Endothelial cell of umbilical vein (primary cell): Measurements from ENCODE around the gene POU2F3. TPM values are rescaled to one million over a fixed set of nuclear protein-coding genes. Genes with fewer than 3 reads are reported as not detected.

Experiments
- BruUV-seq: library from RNA; stranded (reverse); fragments of 400-500 nt; replicated peaks from 2 replicates; lab custom pipeline; 2021; lab: Mats Ljungman, UMichigan
- CTCF ChIA-PET: fragments of 300-600, 350-600 bp; sonication (Branson Sonifier 250); formaldehyde crosslinking; loops from one replicate; lab custom pipeline; 2021; ENCODE audit warnings: antibody characterized with exemption, inconsistent platforms; lab: Charles Lee
- POLR2A ChIA-PET: fragments of 300-600, 350-600 bp; sonication (Branson Sonifier 250); formaldehyde crosslinking; loops from one replicate; lab custom pipeline; 2021; ENCODE audit warnings: antibody characterized with exemption, inconsistent platforms; lab: Charles Lee
- DNase-seq: peaks from one replicate; pipeline ENCODE4 v3.0.0-alpha.2; 2011; ENCODE audit warnings: low read depth, low spot score
- FAIRE-seq: peaks from 2 replicates; lab custom pipeline; 2011; peaks lifted over from hg19 to GRCh38; lab: Jason Lieb, UNC
- H2AFZ ChIP-seq: 2 replicates; pipeline ENCODE4 v1.6.0; 2012; ENCODE audit warnings: low read depth, low read length, control low read depth, inconsistent platforms
- H3K27ac ChIP-seq: 2 replicates; pipeline ENCODE4 v1.5.1; 2011; ENCODE audit warnings: low read depth, mild to moderate bottlenecking, control low read depth, low read length, moderate library complexity; ENCODE audit not compliant: insufficient read depth
- H3K27me3 ChIP-seq, 2 experiments: 2 replicates each; pipeline versions ENCODE4 v1.6.0 to v1.6.1; 2011; ENCODE audit warnings: low read length in 2 of 2, mixed read lengths in 1 of 2; ENCODE audit not compliant: control insufficient read depth in 2 of 2, insufficient read depth in 2 of 2
- H3K36me3 ChIP-seq, 2 experiments: 2 replicates in 1 of 2; 3 replicates in 1 of 2; pipeline ENCODE4 v1.5.1; 2011; ENCODE audit warnings: low read length in 2 of 2, mild to moderate bottlenecking in 1 of 2, moderate library complexity in 1 of 2; ENCODE audit not compliant: control insufficient read depth in 2 of 2, insufficient read depth in 2 of 2; ENCODE audit errors: extremely low read depth in 1 of 2
- H3K4me1 ChIP-seq: 3 replicates; pipeline ENCODE4 v1.5.1; 2011; ENCODE audit warnings: mild to moderate bottlenecking, low read length; ENCODE audit not compliant: control insufficient read depth, insufficient read depth; ENCODE audit errors: extremely low read depth
- H3K4me2 ChIP-seq: 2 replicates; pipeline ENCODE4 v1.6.1; 2011; ENCODE audit warnings: low read length, control low read depth, mixed read lengths; ENCODE audit not compliant: insufficient read depth
- H3K4me3 ChIP-seq, 3 experiments: fragments of 200-600 bp in 1 of 3; sonication (generic), shearing (Covaris generic) in 1 of 3; replicated peaks in 1 of 3; 2 replicates each; pipeline ENCODE4 v1.5.1; 2011 to 2016; ENCODE audit warnings: control low read depth in 3 of 3, low read length in 3 of 3, mild to moderate bottlenecking in 2 of 3, inconsistent platforms in 1 of 3, low read depth in 1 of 3, moderate library complexity in 1 of 3; ENCODE audit not compliant: insufficient read depth in 1 of 3
- H3K79me2 ChIP-seq: 2 replicates; pipeline ENCODE4 v1.6.0; 2012; ENCODE audit warnings: low read length, inconsistent platforms; ENCODE audit not compliant: control insufficient read depth, insufficient read depth
- H3K9ac ChIP-seq: replicated peaks from 2 replicates; pipeline ENCODE3; 2011; ENCODE audit warnings: low read length, control low read depth; ENCODE audit not compliant: insufficient read depth; ENCODE audit errors: extremely low read depth
- H3K9me1 ChIP-seq: replicated peaks from 3 replicates; pipeline ENCODE4 v1.6.0; 2011; ENCODE audit warnings: mild to moderate bottlenecking, low read length; ENCODE audit not compliant: control insufficient read depth, insufficient read depth; ENCODE audit errors: extremely low read depth
- H3K9me3 ChIP-seq: replicated peaks from 2 replicates; pipeline ENCODE4 v1.5.1; 2012; ENCODE audit warnings: low read length, inconsistent platforms; ENCODE audit not compliant: control insufficient read depth, insufficient read depth
- H4K20me1 ChIP-seq: replicated peaks from 2 replicates; pipeline ENCODE3; 2011; ENCODE audit warnings: mild to moderate bottlenecking, low read length; ENCODE audit not compliant: control insufficient read depth, insufficient read depth; ENCODE audit errors: extremely low read depth
- EZH2 ChIP-seq: IDR thresholded peaks from 2 replicates; pipeline ENCODE4 v1.6.1; 2012; ENCODE audit warnings: borderline replicate concordance, low read depth, mild to moderate bottlenecking, moderate library complexity, low read length, inconsistent platforms; ENCODE audit not compliant: severe bottlenecking
- FOS ChIP-seq: IDR thresholded peaks from 2 replicates; pipeline ENCODE4 v1.6.1; 2011; ENCODE audit warnings: mild to moderate bottlenecking, low read length, moderate library complexity, borderline replicate concordance; ENCODE audit not compliant: insufficient read depth
- GATA2 ChIP-seq: IDR thresholded peaks from 2 replicates; pipeline ENCODE4 v1.7.0; 2011; ENCODE audit warnings: low read depth, mild to moderate bottlenecking, moderate library complexity, mixed read lengths, low read length; ENCODE audit not compliant: insufficient read length, insufficient read depth
- JUN ChIP-seq: IDR thresholded peaks from 2 replicates; pipeline ENCODE4 v1.6.1; 2011; ENCODE audit warnings: borderline replicate concordance, low read depth; ENCODE audit not compliant: insufficient read length, insufficient read depth
- MAX ChIP-seq: IDR thresholded peaks from 2 replicates; pipeline ENCODE4 v1.6.1; 2011; ENCODE audit not compliant: insufficient read depth, insufficient read length
- MYC ChIP-seq: IDR thresholded peaks from one replicate; pipeline ENCODE4 v1.6.1; 2011; ENCODE audit warnings: mild to moderate bottlenecking, low read depth, low read length
- POLR2A ChIP-seq: IDR thresholded peaks from 2 replicates; pipeline ENCODE4 v1.6.1; 2012; ENCODE audit warnings: low read depth, mild to moderate bottlenecking, control low read depth, low read length
- POLR2AphosphoS5 ChIP-seq: IDR thresholded peaks from 2 replicates; pipeline ENCODE4 v1.6.1; 2012; ENCODE audit warnings: low read depth, mild to moderate bottlenecking, control low read depth, low read length, moderate library complexity; ENCODE audit not compliant: insufficient read depth
- dilution Hi-C: fragments of 300-500 bp; cut with MboI; formaldehyde crosslinking; loops from one replicate; pipeline ENCODE4 v1.15.0; 2019; ENCODE audit warnings: low sequenced_read_pairs; ENCODE audit not compliant: extremely low pct_ligation_motif_present
- intact Hi-C: fragments of 100-400 bp; cut with micrococcal nuclease; formaldehyde crosslinking; loops from one replicate; pipeline ENCODE4 v1.10.0; 2022
- polyA plus RNA-seq, 4 experiments: library from polyadenylated mRNA; depleted of rRNA in 3 of 4; stranded (reverse) in 3 of 4; unstranded in 1 of 4; fragments of >200 nt; gene quantifications; 2 replicates each; pipeline versions ENCODE4 v1.2.1 to v1.2.3, GENCODE V29; 2011 to 2012; ENCODE audit warnings: missing spikeins in 1 of 4
- total RNA-seq: library from RNA; stranded (reverse); gene quantifications from 2 replicates; pipeline ENCODE4 v1.2.3, GENCODE V29; 2021
- TF ChIP-seq, protein P1 (sequence below), 2 donors: IDR thresholded peaks; 1 replicate in 1 of 2; 2 replicates in 1 of 2; pipeline ENCODE4 v1.5.1; 2011; ENCODE audit warnings: low read length in 2 of 2, mild to moderate bottlenecking in 2 of 2, moderate library complexity in 2 of 2, control low read depth in 1 of 2, inconsistent platforms in 1 of 2, low read depth in 1 of 2; ENCODE audit not compliant: insufficient read depth in 1 of 2; ENCODE audit errors: extremely low read depth in 1 of 2

Gene POU2F3
- total and polyA plus RNA-seq, 2 donors (not counting 3 experiments of a cell fraction or from before 2014, with no cell fraction given) = 0.06 TPM; not detected in 1

GRCh38 chr11:120226714-120227113 is 13.2 kb upstream of the POU2F3 start:
- POLR2A ChIA-PET = no interaction called here
- Histone ChIP-seq H3K27ac (no peak overlapping the region), H3K4me3 (no peak overlapping the region), H3K4me2 (no peak overlapping the region), H3K36me3 (no peaks in the 10 kb centered on the region), H3K9ac (no peak overlapping the region), H4K20me1 (no peaks in the 10 kb centered on the region), H3K4me1 (peaks cover 11% of the 10 kb centered on the region), H3K9me3 (no peaks in the 10 kb centered on the region), H3K27me3 (no peaks in the 10 kb centered on the region), H2AFZ (no peak overlapping the region), H3K9me1 (no peaks in the 10 kb centered on the region), H3K79me2 (no peaks in the 10 kb centered on the region)
- intact Hi-C loops (no loop called here), dilution Hi-C loops (no loop called here)
- TF ChIP-seq EZH2 = no peak
- no peak for TF ChIP-seq GATA2
- TF ChIP-seq POLR2AphosphoS5 = no peak
- no peak for TF ChIP-seq MAX
- no peak for TF ChIP-seq FOS
- TF ChIP-seq JUN = no peak
- TF ChIP-seq, protein P1, sequence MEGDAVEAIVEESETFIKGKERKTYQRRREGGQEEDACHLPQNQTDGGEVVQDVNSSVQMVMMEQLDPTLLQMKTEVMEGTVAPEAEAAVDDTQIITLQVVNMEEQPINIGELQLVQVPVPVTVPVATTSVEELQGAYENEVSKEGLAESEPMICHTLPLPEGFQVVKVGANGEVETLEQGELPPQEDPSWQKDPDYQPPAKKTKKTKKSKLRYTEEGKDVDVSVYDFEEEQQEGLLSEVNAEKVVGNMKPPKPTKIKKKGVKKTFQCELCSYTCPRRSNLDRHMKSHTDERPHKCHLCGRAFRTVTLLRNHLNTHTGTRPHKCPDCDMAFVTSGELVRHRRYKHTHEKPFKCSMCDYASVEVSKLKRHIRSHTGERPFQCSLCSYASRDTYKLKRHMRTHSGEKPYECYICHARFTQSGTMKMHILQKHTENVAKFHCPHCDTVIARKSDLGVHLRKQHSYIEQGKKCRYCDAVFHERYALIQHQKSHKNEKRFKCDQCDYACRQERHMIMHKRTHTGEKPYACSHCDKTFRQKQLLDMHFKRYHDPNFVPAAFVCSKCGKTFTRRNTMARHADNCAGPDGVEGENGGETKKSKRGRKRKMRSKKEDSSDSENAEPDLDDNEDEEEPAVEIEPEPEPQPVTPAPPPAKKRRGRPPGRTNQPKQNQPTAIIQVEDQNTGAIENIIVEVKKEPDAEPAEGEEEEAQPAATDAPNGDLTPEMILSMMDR (IDR thresholded peaks at IDR 0.05; ENCODE audit: extremely low read depth in 1 of 2, insufficient read depth in 1 of 2, low read depth in 1 of 2, low read length in 2 of 2) = no peak
- no peak for TF ChIP-seq POLR2A
- TF ChIP-seq MYC = no peak
- no peak for DNase-seq
- no peak for FAIRE-seq
- CTCF ChIA-PET = interaction anchor here (1.3 to 16.4 kb wide), 4 partner anchors 15 to 75 kb away, joined by 3 to 327 read pairs (median 144); no protein-coding TSS in a partner anchor
- no TSS peak for BruUV-seq
